ENCODE data around the gene FKTN.

DNA sequence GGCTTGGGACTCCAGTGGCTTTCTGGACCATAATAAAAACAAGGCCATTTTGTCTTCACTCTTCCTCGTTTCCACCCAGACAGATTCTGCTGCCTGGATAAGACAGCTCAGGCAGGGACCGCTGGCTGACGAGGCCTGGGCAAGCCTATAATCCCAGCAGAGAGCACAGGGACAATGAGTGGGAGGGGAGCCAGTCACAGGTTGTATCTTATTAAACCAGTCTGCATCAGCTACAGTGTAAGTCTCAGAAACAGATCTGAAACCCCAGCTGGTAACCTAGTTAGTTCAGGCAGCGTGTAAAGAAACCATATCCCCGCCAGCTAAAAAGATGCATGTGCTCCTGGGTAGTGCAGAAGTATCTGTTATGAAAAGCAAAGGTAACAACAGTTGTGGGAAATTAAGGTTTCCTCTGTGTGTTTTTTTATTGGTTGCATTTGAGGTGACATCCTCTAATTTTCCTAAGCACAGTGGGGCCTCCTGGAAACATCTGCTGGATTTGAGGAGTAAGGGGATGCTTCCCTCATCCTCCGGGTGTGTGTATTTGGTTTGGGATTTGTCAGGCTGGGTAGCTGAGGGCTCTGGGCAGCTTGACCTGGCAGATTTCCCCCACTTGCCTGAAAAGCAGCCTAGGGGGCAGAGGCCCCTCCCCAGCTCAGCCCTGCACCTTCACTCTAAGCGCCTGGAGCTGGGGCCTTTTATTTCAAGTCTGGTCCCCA, 89.1 kb downstream of the FKTN start:
- TF ChIP-seq POLR2A (IDR thresholded peaks at IDR 0.05), result no peak
- TF ChIP-seq, protein P1, sequence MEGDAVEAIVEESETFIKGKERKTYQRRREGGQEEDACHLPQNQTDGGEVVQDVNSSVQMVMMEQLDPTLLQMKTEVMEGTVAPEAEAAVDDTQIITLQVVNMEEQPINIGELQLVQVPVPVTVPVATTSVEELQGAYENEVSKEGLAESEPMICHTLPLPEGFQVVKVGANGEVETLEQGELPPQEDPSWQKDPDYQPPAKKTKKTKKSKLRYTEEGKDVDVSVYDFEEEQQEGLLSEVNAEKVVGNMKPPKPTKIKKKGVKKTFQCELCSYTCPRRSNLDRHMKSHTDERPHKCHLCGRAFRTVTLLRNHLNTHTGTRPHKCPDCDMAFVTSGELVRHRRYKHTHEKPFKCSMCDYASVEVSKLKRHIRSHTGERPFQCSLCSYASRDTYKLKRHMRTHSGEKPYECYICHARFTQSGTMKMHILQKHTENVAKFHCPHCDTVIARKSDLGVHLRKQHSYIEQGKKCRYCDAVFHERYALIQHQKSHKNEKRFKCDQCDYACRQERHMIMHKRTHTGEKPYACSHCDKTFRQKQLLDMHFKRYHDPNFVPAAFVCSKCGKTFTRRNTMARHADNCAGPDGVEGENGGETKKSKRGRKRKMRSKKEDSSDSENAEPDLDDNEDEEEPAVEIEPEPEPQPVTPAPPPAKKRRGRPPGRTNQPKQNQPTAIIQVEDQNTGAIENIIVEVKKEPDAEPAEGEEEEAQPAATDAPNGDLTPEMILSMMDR (IDR thresholded peaks at IDR 0.05), result no peak
